CD14-positive monocyte (primary cell): ENCODE results near the gene GIPC3. TPM values are rescaled to one million over a fixed set of nuclear protein-coding genes. Genes with fewer than 3 reads are reported as not detected.

ENCODE experiments used
- DNase-seq, 3 donors: peaks; one replicate each; pipeline ENCODE4 v3.0.0-alpha.2; 2011 to 2022
- H2AFZ ChIP-seq: 2 replicates; pipeline ENCODE4 v1.6.0; 2012; ENCODE audit warnings: mild to moderate bottlenecking, low read depth, low read length, inconsistent platforms; ENCODE audit not compliant: insufficient read depth, poor library complexity, severe bottlenecking
- H3K27ac ChIP-seq, 2 donors: 1 replicate in 1 of 2; 2 replicates in 1 of 2; pipeline ENCODE4 v1.5.1; 2012 to 2013; ENCODE audit warnings: low read length in 2 of 2, control low read depth in 1 of 2, inconsistent platforms in 1 of 2, low read depth in 1 of 2, mild to moderate bottlenecking in 1 of 2
- H3K27me3 ChIP-seq, 2 donors: one replicate each; pipeline versions ENCODE4 v1.6.0 to v1.6.1; 2011 to 2013; ENCODE audit warnings: low read length in 2 of 2; ENCODE audit not compliant: control insufficient read depth in 2 of 2, insufficient read depth in 2 of 2
- H3K36me3 ChIP-seq, 2 donors: replicated peaks in 1 of 2; 1 replicate in 1 of 2; 2 replicates in 1 of 2; pipeline versions ENCODE4 v1.5.1 to v1.6.1; 2012 to 2013; ENCODE audit warnings: low read length in 2 of 2, control low read depth in 1 of 2, inconsistent platforms in 1 of 2, mild to moderate bottlenecking in 1 of 2; ENCODE audit not compliant: insufficient read depth in 2 of 2, control insufficient read depth in 1 of 2
- H3K4me1 ChIP-seq, 2 donors: 1 replicate in 1 of 2; 2 replicates in 1 of 2; pipeline versions ENCODE4 v1.5.1 to v1.6.1; 2012 to 2013; ENCODE audit warnings: low read length in 2 of 2, control low read depth in 1 of 2, inconsistent platforms in 1 of 2, mild to moderate bottlenecking in 1 of 2, moderate library complexity in 1 of 2; ENCODE audit not compliant: insufficient read depth in 2 of 2, control insufficient read depth in 1 of 2
- H3K4me2 ChIP-seq: replicated peaks from 2 replicates; pipeline ENCODE3; 2012; ENCODE audit warnings: low read length, moderate library complexity, mild to moderate bottlenecking; ENCODE audit not compliant: poor library complexity, severe bottlenecking; ENCODE audit errors: extremely low read depth
- H3K4me3 ChIP-seq, 3 experiments: fragments of 200-600 bp in 1 of 3; sonication (generic) in 1 of 3; replicated peaks in 1 of 3; 1 replicate in 2 of 3; 2 replicates in 1 of 3; pipeline ENCODE4 v1.5.1; 2011 to 2013; ENCODE audit warnings: low read length in 3 of 3, mild to moderate bottlenecking in 3 of 3, control low read depth in 2 of 3, low read depth in 2 of 3, inconsistent platforms in 1 of 3, moderate library complexity in 1 of 3
- H3K79me2 ChIP-seq: 2 replicates; pipeline ENCODE4 v1.6.0; 2012; ENCODE audit warnings: mild to moderate bottlenecking, control low read depth, inconsistent platforms, low read length, moderate library complexity; ENCODE audit not compliant: insufficient read depth
- H3K9ac ChIP-seq: 2 replicates; pipeline ENCODE4 v1.6.0; 2017; ENCODE audit warnings: low read length, mild to moderate bottlenecking; ENCODE audit not compliant: insufficient read depth, poor library complexity, severe bottlenecking
- H3K9me3 ChIP-seq, 2 donors: replicated peaks in 1 of 2; 1 replicate in 1 of 2; 2 replicates in 1 of 2; pipeline versions ENCODE4 v1.5.1 to v1.6.1; 2012 to 2013; ENCODE audit warnings: low read length in 2 of 2, control low read depth in 1 of 2; ENCODE audit not compliant: control insufficient read depth in 1 of 2, insufficient read depth in 1 of 2
- H4K20me1 ChIP-seq: 2 replicates; pipeline ENCODE4 v1.6.0; 2012; ENCODE audit warnings: mild to moderate bottlenecking, low read length, control low read depth, moderate library complexity; ENCODE audit not compliant: insufficient read depth
- H3K27ac Mint-ChIP-seq, 7 donors: one replicate each; pipeline ENCODE4 v1.8.0; 2020; ENCODE audit warnings: mild to moderate bottlenecking in 7 of 7, mixed read lengths in 7 of 7, moderate library complexity in 6 of 7, inconsistent platforms in 2 of 7
- H3K27me3 Mint-ChIP-seq, 3 donors: one replicate each; pipeline ENCODE4 v1.8.0; 2021 to 2022; ENCODE audit warnings: low read depth in 3 of 3, mild to moderate bottlenecking in 3 of 3, mixed read lengths in 3 of 3, moderate library complexity in 3 of 3, inconsistent platforms in 1 of 3
- H3K36me3 Mint-ChIP-seq, 2 donors: one replicate each; pipeline ENCODE4 v1.8.0; 2020; ENCODE audit warnings: mixed read lengths in 2 of 2, inconsistent platforms in 1 of 2, mild to moderate bottlenecking in 1 of 2
- H3K4me1 Mint-ChIP-seq: one replicate; pipeline ENCODE4 v1.8.0; 2020; ENCODE audit warnings: mild to moderate bottlenecking, mixed read lengths
- H3K4me3 Mint-ChIP-seq, 2 donors: one replicate each; pipeline ENCODE4 v1.8.0; 2020; ENCODE audit warnings: mild to moderate bottlenecking in 2 of 2, mixed read lengths in 2 of 2, moderate library complexity in 1 of 2
- H3K9me3 Mint-ChIP-seq, 7 donors: one replicate each; pipeline ENCODE4 v1.8.0; 2020 to 2022; ENCODE audit warnings: mixed read lengths in 7 of 7, mild to moderate bottlenecking in 6 of 7, moderate library complexity in 6 of 7, inconsistent platforms in 2 of 7
- WGBS: methylation state at CpG from one replicate; pipeline ENCODE4 v1.1.5; 2013; ENCODE audit warnings: missing lambda C conversion rate; ENCODE audit not compliant: insufficient coverage; 5-methylcytosine and 5-hydroxymethylcytosine counted together
- intact Hi-C, 2 donors: fragments of 100-400 bp; cut with micrococcal nuclease; formaldehyde crosslinking; loops; one replicate each; pipeline versions ENCODE4 v1.15.0 to v1.15.1; 2023
- polyA plus RNA-seq, 3 donors: library from polyadenylated mRNA; depleted of rRNA in 1 of 3; unstranded in 2 of 3; stranded (reverse) in 1 of 3; fragments of 300-500 nt in 2 of 3; fragments of >200 nt in 1 of 3; fragmentation: Illumina TruSeq in 2 of 3; gene quantifications; 1 replicate in 2 of 3; 2 replicates in 1 of 3; pipeline ENCODE4 v1.2.3, GENCODE V29; 2012 to 2021
- TF ChIP-seq, protein P1 (sequence below): fragments of 200-600 bp; IDR thresholded peaks from one replicate; pipeline ENCODE4 v1.8.0; 2022; ENCODE audit warnings: antibody characterized with exemption, mild to moderate bottlenecking

GIPC3 gene
- polyA plus RNA-seq, 3 donors = 0.03 TPM; not detected in 2

DNA sequence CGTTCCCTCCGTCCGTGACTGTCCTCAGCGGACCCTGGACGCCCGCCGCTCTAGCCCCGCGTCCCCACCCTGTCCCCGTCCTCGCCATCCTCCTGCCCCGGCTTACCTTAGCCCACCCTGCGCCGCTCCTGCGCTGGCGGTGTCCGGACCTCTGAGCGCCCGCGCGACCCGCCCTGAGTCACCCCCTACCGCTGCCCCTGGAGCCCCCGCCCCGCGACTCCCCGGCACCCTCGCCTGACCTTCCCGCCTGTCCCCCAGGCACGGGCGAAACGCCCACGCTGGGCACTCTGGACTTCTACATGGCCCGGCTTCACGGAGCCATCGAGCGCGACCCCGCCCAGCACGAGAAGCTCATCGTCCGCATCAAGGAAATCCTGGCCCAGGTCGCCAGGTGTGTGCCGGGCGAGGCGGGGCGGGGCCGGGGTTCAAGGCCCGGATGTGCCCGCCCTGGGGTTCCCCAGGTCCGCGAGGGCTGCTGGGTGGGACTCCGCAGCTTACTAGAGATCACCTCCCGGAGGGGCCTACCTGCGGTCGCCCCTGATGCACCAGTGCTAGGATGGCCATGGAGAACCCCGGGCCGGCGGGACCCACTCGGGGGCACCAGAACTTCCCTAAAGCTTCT is 7.4 kb upstream of the GIPC3 start:
- DNase-seq = no peak
- Histone ChIP-seq H4K20me1 (no peaks in the 10 kb centered on the region), H3K79me2 (peaks cover 9% of the 10 kb centered on the region), H3K9ac (no peak overlapping the region), H3K36me3 (peaks cover 0 to 6% of the 10 kb centered on the region in 2 donors), H3K27me3 (no peaks in the 10 kb centered on the region), H3K9me3 (no peaks in the 10 kb centered on the region), H3K4me1 (peaks cover 19 to 34% of the 10 kb centered on the region in 2 donors), H3K4me3 (no peak overlapping the region), H2AFZ (no peak overlapping the region), H3K4me2 (no peak overlapping the region), H3K27ac (no peak overlapping the region)
- H3K9me3 Mint-ChIP-seq = peaks cover 0 to 4% (median 2%) of the 10 kb centered on the region in 7 donors
- peaks cover 34% of the 10 kb centered on the region for H3K4me1 Mint-ChIP-seq
- 97% methylated on average over 44 of the region's 60 CpGs for WGBS
- intact Hi-C loops = no loop called here
- no peak overlapping the region for H3K27ac Mint-ChIP-seq
- TF ChIP-seq, protein P1, sequence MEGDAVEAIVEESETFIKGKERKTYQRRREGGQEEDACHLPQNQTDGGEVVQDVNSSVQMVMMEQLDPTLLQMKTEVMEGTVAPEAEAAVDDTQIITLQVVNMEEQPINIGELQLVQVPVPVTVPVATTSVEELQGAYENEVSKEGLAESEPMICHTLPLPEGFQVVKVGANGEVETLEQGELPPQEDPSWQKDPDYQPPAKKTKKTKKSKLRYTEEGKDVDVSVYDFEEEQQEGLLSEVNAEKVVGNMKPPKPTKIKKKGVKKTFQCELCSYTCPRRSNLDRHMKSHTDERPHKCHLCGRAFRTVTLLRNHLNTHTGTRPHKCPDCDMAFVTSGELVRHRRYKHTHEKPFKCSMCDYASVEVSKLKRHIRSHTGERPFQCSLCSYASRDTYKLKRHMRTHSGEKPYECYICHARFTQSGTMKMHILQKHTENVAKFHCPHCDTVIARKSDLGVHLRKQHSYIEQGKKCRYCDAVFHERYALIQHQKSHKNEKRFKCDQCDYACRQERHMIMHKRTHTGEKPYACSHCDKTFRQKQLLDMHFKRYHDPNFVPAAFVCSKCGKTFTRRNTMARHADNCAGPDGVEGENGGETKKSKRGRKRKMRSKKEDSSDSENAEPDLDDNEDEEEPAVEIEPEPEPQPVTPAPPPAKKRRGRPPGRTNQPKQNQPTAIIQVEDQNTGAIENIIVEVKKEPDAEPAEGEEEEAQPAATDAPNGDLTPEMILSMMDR = no peak
- peaks cover 8 to 32% of the 10 kb centered on the region in 2 donors for H3K36me3 Mint-ChIP-seq
- H3K27me3 Mint-ChIP-seq = peaks cover 0 to 2% (median under 1%) of the 10 kb centered on the region in 3 donors
- no peak overlapping the region for H3K4me3 Mint-ChIP-seq

DNA sequence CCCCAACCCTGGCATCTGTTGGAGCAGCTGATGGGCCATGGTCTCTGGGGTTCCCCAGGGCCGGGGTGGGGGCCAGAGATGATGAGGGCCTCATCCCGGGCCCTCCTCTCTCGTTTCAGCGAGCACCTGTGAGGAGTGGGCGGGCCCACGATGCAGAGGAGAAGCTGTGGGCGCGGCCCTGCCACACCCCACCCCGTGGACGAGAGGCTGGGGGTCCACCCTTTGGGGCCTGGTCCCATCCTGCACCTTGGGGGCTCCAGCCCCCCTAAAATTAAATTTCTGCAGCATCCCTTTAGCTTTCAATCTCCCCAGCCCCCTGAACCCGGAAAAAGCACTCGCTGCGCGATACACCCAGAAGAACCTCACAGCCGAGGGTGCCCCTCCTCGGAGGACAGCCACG is 6.9 kb upstream of the GIPC3 start:
- Histone ChIP-seq H3K4me3 (no peak overlapping the region), H3K36me3 (peaks cover 0 to 6% of the 10 kb centered on the region in 2 donors), H3K9ac (no peak overlapping the region), H3K4me2 (no peak overlapping the region), H3K27ac (no peak overlapping the region), H2AFZ (no peak overlapping the region), H3K9me3 (no peaks in the 10 kb centered on the region), H3K27me3 (no peaks in the 10 kb centered on the region), H3K4me1 (peaks cover 17 to 28% of the 10 kb centered on the region in 2 donors), H4K20me1 (no peaks in the 10 kb centered on the region), H3K79me2 (peaks cover 3% of the 10 kb centered on the region)
- 92% methylated on average over 12 of the region's 17 CpGs for WGBS
- Mint-ChIP-seq H3K27ac (no peak overlapping the region), H3K27me3 (peaks cover 4 to 5% (median 4%) of the 10 kb centered on the region in 3 donors), H3K9me3 (peaks cover 0 to 4% (median 2%) of the 10 kb centered on the region in 7 donors), H3K4me3 (no peak overlapping the region), H3K36me3 (peaks cover 8 to 32% of the 10 kb centered on the region in 2 donors), H3K4me1 (peaks cover 34% of the 10 kb centered on the region)
- TF ChIP-seq, protein P1 = no peak
- intact Hi-C loops = no loop called here
- no peak for DNase-seq
